ENCODE measurements around the gene KCNG2. TPM values are rescaled to one million over a fixed set of nuclear protein-coding genes. Genes with fewer than 3 reads are reported as not detected.

The KCNG2 gene
- total RNA-seq, 1 donor from 2014 or later: 0.46 TPM

- intact Hi-C loops (cut with DNase I): no loop called here
- Histone ChIP-seq H3K27me3 (peaks cover 8% of the 10 kb centered on the region), H3K36me3 (no peaks in the 10 kb centered on the region), H3K9me3 (no peaks in the 10 kb centered on the region), H3K27ac (no peak overlapping the region), H3K4me1 (no peaks in the 10 kb centered on the region), H3K4me3 (no peak overlapping the region)
- ATAC-seq (no peak), DNase-seq (peak; percentile 38)
- no peak for TF ChIP-seq CTCF (IDR thresholded peaks at IDR 0.05)
Measured at GRCh38 chr18:79866889-79867574, 69.3 kb downstream of the KCNG2 start.

- H3K4me3 ChIP-seq: no peak overlapping the region
- ATAC-seq (no peak), DNase-seq (peak; percentile 56)
- TF ChIP-seq CTCF (IDR thresholded peaks at IDR 0.05): no peak
- no peaks in the 10 kb centered on the region for H3K36me3 ChIP-seq
- H3K27me3 ChIP-seq: peaks cover 8% of the 10 kb centered on the region
- no peaks in the 10 kb centered on the region for H3K4me1 ChIP-seq
- H3K9me3 ChIP-seq: no peaks in the 10 kb centered on the region
- no peak overlapping the region for H3K27ac ChIP-seq
- intact Hi-C loops (cut with DNase I): no loop called here
Measured at GRCh38 chr18:79867666-79868065, 69.9 kb downstream of the KCNG2 start.

- no peak for TF ChIP-seq CTCF (IDR thresholded peaks at IDR 0.05)
- Histone ChIP-seq H3K9me3 (no peaks in the 10 kb centered on the region), H3K4me3 (no peak overlapping the region), H3K27me3 (peaks cover 8% of the 10 kb centered on the region), H3K36me3 (no peaks in the 10 kb centered on the region), H3K27ac (no peak overlapping the region), H3K4me1 (no peaks in the 10 kb centered on the region)
- peak; percentile 63 for DNase-seq
- intact Hi-C loops (cut with DNase I): no loop called here
- no peak for ATAC-seq
Measured at GRCh38 chr18:79868168-79868784, 70.5 kb downstream of the KCNG2 start.

- H3K4me3 ChIP-seq: no peak overlapping the region
- DNase-seq (peak; percentile 60), ATAC-seq (no peak)
- H3K9me3 ChIP-seq: no peaks in the 10 kb centered on the region
- TF ChIP-seq CTCF (IDR thresholded peaks at IDR 0.05): no peak
- H3K27ac ChIP-seq: no peak overlapping the region
- H3K36me3 ChIP-seq: no peaks in the 10 kb centered on the region
- intact Hi-C loops (cut with DNase I): no loop called here
- H3K27me3 ChIP-seq: peaks cover 13% of the 10 kb centered on the region
- no peaks in the 10 kb centered on the region for H3K4me1 ChIP-seq
Measured at GRCh38 chr18:79868811-79869541, 71.2 kb downstream of the KCNG2 start.

- Histone ChIP-seq H3K4me3 (no peak overlapping the region), H3K27me3 (peaks cover 13% of the 10 kb centered on the region), H3K4me1 (no peaks in the 10 kb centered on the region), H3K27ac (no peak overlapping the region), H3K36me3 (no peaks in the 10 kb centered on the region), H3K9me3 (no peaks in the 10 kb centered on the region)
- ATAC-seq (no peak), DNase-seq (peak; percentile 60)
- intact Hi-C loops (cut with DNase I): no loop called here
- TF ChIP-seq CTCF (IDR thresholded peaks at IDR 0.05): no peak
Measured at GRCh38 chr18:79869591-79870300, 72.0 kb downstream of the KCNG2 start.
